GM21526 (cell line): Measurements from ENCODE around the gene S1PR4.
"Not testable (repeated sequence)": the region's sequence is repeated elsewhere in the genome, so short reads cannot be mapped to it uniquely, and the experiment has no call there.

Source experiments
- ATAC-seq: cut with Tn5 transposase; IDR thresholded peaks from one replicate; pipeline ENCODE4 v1.9.1; 2021; ENCODE audit warnings: moderate library complexity; ENCODE audit not compliant: unreplicated experiment, low FRiP score

Gene S1PR4

GRCh38 chr19:3192684-3193083, 14.1 kb downstream of the S1PR4 start:
- ATAC-seq = no peak

DNA sequence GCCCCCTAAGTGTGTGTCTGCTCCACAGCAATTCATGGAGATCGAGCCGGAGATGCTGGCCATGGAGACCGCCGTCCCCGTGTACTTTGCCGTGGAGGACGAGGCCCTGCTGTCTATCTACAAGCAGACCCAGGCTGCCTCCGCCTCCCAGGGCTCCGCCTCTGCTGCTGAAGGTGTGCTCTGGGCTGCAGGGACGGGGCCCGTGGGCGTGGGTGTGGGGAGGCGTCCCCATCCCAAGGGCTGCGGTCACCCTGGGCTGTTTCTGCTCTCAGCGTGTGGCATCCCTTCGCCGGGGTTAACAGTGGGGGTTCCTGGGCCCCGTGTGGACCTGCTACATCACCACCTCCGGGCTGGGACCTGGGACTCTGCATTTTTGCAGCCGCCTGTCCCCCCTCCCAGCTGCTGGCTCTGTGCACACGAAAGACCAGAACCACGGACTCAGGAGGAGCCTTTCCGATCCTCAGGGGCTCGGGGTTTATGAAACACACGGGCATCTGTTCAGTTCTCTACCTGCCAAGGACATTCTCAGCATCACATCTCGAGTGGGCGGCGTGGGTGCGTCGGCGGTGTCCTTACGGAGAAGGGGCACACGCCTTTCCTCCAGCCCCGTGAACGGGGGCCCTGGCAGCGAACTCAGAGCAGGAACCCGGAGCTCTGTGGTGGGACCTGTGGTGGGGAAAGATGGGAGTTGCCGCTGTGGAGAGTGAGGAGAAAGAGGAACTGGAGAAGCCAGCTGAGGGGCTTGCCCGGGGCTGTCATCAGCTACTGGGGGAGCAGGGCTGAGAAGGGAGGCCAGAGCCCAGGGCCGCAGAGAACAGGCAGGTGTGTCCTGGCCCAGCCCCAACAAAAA, 14.9 kb downstream of the S1PR4 start:
- no peak for ATAC-seq

DNA sequence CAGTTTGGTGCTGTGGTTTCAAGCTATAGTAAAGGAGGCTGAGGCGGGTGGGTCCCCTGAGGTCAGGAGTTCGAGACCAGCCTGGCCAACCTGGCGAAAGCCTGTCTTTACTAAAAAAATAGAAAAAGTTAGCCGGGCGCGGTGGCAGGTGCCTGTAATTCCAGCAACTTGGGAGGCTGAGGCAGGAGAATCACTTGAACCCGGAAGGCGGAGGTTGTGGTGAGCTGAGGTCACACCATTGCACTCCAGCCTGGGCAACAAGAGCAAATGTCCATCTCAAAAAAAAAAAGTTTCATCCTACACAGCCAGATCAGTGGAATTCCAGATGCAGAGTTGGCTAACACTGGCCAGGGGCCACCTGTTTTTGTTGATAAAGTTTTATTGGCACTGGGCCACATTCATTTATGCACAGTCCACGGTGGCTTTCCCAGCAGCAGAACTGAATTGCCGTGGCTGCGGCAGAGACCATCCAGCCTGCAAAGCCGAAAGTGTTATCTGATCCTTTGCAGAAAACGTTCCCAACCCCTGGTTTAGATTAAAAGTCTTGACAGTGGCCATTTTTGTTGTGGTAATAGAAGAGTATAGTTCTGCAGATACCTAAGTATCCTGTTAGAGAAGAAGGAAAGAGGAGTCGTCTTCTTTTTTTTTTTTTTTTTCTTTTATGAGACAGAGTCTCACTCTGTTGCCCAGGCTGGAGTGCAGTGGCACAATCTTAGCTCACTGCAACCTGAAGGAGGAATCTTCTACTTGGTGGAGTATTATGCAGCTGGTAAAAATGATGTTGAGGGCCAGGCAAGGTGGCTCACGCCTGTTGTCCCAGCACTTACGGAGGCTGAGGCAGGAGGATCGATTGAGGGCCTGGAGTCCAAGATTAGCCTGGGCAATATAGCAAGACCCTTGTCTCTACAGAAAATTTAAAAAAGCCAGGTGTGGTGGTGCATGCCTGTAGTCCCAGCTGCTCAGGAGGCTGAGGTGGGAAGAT, 15.8 kb downstream of the S1PR4 start:
- ATAC-seq = no peak

DNA sequence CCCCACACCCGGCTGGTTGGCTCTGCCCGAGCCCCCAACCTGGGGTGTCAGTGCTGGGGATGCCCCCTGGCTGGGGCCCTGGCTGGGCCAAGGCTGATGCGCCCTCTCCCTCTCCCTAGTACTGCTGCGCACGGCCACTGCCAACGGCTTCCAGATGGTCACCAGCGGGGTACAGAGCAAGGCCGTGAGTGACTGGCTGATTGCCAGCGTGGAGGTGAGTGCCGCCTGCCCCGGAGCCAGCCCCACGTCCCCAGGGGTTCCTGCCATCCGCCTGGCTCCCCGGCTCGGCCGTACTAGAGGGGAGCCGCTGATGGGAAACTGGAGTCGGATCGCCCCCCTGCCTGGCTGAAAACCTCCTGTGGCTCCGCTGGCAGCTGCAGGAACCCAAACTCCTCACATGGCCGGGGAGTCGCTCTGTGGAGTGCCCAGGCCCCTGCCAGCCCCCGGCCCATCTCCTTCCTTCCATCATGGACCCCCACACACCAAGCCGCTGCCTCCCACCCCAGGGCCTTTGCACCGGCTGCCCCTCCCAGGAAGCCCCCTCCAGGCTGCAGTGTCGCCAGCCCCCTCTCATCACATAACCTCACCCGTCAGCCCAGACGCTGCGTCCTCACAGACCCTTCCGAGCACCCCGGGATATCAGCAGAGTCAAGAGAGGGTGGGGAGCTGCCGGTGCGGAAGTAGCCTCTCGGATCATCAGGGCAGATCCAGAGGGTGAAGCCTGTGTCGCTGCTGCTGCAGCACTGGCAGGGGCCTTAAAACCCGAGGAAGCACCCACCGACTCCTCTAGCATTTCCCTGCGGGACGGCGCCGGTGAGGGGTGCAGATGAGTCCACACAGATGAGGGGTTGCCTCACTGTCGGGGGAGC, 17.7 kb downstream of the S1PR4 start:
- ATAC-seq = no peak

- no peak for ATAC-seq
Measured at GRCh38 chr19:3196933-3197205, 18.3 kb downstream of the S1PR4 start.

- no peak for ATAC-seq
Measured at GRCh38 chr19:3198901-3199700, 20.5 kb downstream of the S1PR4 start.

GRCh38 chr19:3201072-3201700, 22.6 kb downstream of the S1PR4 start:
- ATAC-seq = no peak

DNA sequence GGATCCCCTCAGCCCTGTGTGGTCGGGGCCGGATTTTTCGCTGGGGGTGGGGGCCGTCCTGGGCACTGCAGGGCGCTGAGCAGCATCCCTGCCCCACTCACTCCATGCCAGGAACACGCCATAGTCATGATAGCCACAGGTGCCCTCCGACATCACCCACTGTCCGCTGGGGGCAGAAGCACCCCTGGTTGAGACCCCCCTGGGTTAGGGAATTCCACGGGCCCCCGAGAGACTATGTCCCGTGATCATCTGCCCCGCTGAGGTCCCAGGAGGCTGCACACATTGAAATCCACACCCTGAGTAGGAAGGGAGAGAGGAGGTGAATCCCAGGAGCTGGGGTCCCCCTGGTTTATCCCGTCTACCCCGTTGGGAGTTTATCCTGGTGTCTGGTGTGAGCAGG, 23.3 kb downstream of the S1PR4 start:
- no peak for ATAC-seq

GRCh38 chr19:3202346-3202745, 23.8 kb downstream of the S1PR4 start:
- ATAC-seq = no peak

DNA sequence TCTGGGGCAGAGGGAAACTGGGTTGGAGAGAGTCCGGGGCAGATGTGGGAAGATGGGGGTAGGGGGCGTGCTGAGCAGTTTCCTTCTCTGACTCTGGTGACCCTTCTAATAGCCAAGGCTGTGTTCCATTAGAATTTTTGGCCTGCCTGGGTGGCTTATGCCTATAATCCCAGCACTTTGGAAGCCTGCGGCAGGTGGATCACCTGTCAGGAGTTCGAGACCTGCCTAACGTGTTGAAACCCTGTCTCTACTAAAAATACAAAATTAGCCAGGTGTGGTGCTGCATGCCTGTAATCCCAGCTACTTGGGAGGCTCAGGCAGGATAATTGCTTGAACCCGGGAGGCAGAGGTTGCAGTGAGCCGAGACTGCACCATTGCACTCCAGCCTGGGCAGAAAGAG, 24.3 kb downstream of the S1PR4 start:
- not testable (repeated sequence) for ATAC-seq

DNA sequence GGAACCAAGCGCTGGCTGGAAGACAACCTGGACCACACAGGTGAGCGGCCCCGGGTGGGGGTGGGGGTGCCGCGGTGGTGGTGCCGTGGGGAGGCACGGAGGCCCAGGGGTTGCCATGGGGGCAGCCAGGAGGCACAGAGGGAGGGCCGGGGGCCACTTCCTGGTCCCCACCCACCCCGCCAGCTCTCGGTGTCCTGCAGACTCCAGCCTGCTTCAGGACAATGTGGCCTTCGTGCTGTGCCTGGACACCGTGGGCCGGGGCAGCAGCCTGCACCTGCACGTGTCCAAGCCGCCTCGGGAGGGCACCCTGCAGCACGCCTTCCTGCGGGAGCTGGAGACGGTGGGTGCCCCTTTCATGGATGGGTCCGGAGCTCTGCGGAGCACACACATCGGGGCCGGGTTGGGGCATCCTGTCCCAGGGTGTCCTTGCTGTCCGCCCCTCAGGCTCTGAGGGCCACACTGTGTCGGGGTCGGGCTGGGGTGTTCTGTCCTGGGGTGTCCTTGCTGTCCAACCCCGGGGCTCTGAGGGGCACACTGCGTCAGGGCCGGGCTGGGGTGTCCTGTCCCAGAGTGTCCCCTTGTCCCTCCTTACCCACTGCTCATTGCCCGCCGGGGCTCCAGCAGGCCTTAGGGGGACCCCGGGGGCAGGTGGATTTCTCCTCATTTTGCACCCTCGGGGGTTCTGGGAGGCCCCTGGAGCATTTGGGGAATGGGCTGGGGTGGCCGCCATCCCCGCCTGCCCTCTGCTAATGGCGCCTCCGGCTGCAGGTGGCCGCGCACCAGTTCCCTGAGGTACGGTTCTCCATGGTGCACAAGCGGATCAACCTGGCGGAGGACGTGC, 25.5 kb downstream of the S1PR4 start:
- no peak for ATAC-seq

DNA sequence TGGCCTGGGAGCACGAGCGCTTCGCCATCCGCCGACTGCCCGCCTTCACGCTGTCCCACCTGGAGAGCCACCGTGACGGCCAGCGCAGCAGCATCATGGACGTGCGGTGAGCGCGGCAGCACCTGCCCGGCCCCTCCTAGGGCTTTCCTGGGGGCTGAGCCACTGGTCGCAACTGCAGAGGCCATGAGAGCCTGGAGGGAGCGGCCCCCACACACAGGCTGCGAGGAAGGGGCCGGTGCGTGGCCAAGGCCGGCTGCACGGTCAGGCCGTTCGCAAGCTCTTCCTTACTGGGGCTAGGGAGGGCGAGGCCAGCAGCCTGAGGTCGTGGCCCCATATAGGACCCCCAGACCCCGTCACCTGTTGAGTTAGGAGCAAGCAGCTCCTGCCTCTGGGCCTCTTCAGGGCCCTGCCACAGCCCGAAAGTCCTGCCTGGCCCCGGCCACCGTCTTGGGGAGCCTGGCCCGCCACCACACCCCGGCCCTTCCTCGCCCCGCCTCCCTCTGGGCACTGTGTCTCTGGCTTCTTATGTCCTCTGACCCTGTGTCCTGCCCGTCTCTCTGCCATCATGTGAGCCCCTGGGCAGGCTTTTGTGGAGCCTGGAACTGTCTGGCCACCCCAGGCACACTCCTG, 26.2 kb downstream of the S1PR4 start:
- no peak for ATAC-seq

- ATAC-seq = no peak
Measured at GRCh38 chr19:3206216-3206953, 27.8 kb downstream of the S1PR4 start.

- ATAC-seq = no peak
Measured at GRCh38 chr19:3207461-3208242, 29.1 kb downstream of the S1PR4 start.

DNA sequence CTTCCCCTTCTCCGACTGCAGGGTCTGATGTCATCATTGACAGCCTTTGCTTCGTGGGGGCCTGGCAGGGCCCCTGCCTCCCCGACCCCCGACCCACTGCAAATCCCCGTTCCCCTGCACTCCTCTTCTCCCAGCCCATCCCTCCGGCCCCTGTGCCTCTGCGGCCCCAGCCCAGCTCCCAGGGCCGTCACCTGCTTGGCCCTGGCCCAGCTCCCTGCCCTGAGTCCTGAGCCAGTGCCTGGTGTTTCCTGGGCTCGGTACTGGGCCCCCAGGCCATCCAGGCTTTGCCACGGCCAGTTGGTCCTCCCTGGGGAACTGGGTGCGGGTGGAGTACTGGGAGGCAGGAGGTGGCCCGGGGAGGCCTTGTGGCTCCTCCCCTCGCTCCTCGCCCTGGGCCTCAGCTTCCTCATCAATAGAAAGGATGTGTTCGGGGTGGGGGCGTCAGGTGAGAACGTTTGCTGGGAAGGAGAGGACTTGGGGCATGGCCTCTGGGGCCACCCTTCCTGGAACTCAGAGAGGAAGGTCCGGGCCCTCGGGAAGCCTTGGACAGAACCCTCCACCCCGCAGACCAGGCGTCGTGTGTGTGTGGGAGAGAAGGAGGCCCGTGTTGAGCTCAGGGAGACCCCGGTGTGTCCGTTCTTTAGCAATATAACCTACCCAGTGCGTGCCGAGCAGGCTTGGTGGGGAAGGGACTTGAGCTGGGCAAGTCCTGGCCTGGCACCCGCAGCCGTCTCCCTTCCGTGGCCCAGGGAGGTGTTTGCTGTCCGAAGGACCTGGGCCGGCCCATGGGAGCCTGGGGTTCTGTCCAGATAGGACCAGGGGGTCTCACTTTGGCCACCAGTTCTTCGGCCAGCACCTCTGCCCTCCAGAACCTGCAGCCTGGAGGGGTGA, 30.0 kb downstream of the S1PR4 start:
- no peak for ATAC-seq
